Subcutaneous adipose tissue (tissue), 4 donors: Measurements from ENCODE around the gene KARS1. TPM values are rescaled to one million over a fixed set of nuclear protein-coding genes. Genes with fewer than 3 reads are reported as not detected.

ENCODE experiments used
- CTCF ChIP-seq: fragments of 450-650 bp; IDR thresholded peaks from one replicate; pipeline ENCODE4 v1.5.1; 2016; ENCODE audit warnings: low read depth, mild to moderate bottlenecking, control low read depth, antibody characterized with exemption, moderate library complexity
- total RNA-seq, 4 donors: library from RNA; depleted of rRNA; stranded (reverse); fragments of >200 nt; gene quantifications; one replicate each; pipeline ENCODE4 v1.1.0, GENCODE V29; 2016

The KARS1 gene
- total RNA-seq, 4 donors from 2014 or later = 89.6 to 135 (median 107) TPM

GRCh38 chr16:75593308-75593707, 54.2 kb downstream of the KARS1 start:
- TF ChIP-seq CTCF = no peak

- no peak for TF ChIP-seq CTCF
Measured at GRCh38 chr16:75590920-75591843, 56.3 kb downstream of the KARS1 start.

DNA sequence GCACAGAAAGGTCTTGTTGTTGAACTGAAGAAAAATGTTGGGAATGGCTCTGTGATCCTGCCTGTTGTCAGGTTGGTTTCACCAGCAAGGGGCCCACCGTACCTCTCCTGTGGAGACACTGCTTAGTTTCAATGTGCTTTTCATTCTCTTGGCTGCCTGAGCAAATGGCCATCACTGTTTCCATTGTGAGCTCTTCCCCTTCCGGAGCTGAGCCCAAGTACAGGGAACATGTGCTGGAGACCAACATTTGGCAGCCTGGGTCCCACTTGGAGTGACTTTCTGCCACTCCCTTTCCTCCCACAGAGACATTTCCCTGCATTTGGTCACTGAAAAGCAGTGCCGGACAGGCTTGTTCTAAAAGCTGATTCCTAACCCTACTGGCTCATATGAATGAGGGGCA, 58.2 kb downstream of the KARS1 start:
- no peak for TF ChIP-seq CTCF

- TF ChIP-seq CTCF = no peak
Measured at GRCh38 chr16:75588716-75589115, 58.7 kb downstream of the KARS1 start.

DNA sequence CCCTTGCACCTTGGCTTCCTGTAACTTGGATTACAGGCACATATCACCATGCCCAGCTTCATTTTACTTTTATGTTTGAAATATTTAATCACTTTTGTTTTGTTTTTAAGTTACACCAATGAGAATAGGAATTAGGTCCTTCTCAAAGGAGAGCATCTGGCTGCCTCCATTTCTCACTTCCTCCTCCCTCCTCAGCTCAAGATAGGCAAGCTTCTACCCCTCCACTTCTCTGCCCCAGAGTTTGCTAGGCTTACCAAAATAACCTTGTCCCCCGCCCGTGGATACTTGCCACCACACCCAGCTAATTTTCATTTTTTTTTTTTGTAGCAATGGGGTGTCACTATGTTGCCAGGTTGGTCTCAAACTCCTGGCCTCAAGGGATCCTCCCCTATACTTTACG, 63.4 kb downstream of the KARS1 start:
- no peak for TF ChIP-seq CTCF

GRCh38 chr16:75579281-75579834, 68.1 kb downstream of the KARS1 start:
- TF ChIP-seq CTCF = no peak

DNA sequence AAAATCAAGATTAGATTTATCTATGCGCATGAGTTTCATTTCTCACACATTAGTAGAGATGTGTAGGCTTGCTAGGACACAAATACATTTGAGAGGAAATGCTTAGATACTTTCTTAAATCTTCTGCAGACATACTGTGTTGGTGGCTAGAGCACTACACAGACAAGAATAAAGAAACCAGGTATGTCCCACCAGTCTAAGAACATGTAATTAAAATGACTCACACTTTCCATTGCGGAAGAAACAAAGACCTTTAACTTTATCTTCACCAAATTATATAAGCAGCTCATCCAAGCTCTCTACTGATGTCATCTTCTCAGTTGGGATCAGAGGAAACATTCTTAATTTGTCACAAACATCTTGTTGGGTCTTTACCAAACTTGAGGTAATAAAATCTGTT, 68.7 kb downstream of the KARS1 start:
- TF ChIP-seq CTCF = no peak
